PC-9 (cell line): Measurements from ENCODE around the gene KLRF1.

Experiments used
- EZH2 ChIP-seq: fragments of 200-600 bp; sonication (generic); IDR thresholded peaks from 2 replicates; pipeline ENCODE4 v1.8.0; 2017; ENCODE audit warnings: antibody characterized with exemption, low read depth
- TF ChIP-seq, protein P1 (sequence below): fragments of 200-600 bp; sonication (generic); conservative IDR thresholded peaks from 2 replicates; pipeline ENCODE4 v1.6.1; 2017; ENCODE audit warnings: mixed run types, antibody characterized with exemption, mild to moderate bottlenecking, moderate library complexity

DNA sequence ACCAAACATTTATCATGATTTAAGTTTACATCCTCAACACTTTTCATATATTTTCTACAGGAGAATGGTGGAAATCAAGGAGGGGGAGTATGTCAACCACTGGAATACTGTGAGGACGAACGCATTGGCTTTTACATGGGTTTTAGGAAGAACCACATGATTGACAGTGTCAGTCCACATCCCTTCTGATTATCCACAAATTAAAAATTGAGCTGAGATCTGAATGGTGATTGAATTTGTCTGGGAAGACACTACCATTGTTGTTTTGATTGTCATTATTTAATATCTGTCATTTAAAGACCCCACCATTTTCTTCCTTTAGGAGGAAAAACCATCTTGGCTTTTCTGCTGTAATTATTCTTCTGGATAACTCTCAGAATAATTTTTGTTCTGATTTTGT is 31.3 kb upstream of the KLRF1 start:
- TF ChIP-seq, protein P1, sequence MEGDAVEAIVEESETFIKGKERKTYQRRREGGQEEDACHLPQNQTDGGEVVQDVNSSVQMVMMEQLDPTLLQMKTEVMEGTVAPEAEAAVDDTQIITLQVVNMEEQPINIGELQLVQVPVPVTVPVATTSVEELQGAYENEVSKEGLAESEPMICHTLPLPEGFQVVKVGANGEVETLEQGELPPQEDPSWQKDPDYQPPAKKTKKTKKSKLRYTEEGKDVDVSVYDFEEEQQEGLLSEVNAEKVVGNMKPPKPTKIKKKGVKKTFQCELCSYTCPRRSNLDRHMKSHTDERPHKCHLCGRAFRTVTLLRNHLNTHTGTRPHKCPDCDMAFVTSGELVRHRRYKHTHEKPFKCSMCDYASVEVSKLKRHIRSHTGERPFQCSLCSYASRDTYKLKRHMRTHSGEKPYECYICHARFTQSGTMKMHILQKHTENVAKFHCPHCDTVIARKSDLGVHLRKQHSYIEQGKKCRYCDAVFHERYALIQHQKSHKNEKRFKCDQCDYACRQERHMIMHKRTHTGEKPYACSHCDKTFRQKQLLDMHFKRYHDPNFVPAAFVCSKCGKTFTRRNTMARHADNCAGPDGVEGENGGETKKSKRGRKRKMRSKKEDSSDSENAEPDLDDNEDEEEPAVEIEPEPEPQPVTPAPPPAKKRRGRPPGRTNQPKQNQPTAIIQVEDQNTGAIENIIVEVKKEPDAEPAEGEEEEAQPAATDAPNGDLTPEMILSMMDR, result no peak
- no peak for TF ChIP-seq EZH2
